Smooth muscle cell (in vitro differentiated cells): ENCODE results near the gene PRKG1. TPM values are rescaled to one million over a fixed set of nuclear protein-coding genes. Genes with fewer than 3 reads are reported as not detected.

Experiments used
- DNase-seq: peaks from one replicate; lab custom pipeline; 2025; ENCODE audit not compliant: unreplicated experiment; lab: John Stamatoyannopoulos, UW
- H2AFZ ChIP-seq: fragments of 200-600 bp; sonication (generic); 2 replicates; pipeline ENCODE4 v1.6.0; 2016; ENCODE audit warnings: antibody characterized with exemption, low read depth, mild to moderate bottlenecking
- H3F3A ChIP-seq: fragments of 200-600 bp; sonication (generic); 2 replicates; pipeline ENCODE4 v1.6.0; 2017; ENCODE audit warnings: antibody characterized with exemption, low read depth
- H3K27ac ChIP-seq: fragments of 200-600 bp; sonication (generic); 2 replicates; pipeline ENCODE4 v1.5.1; 2016; ENCODE audit warnings: low read depth, mild to moderate bottlenecking
- H3K27me3 ChIP-seq: fragments of 200-600 bp; sonication (generic); 2 replicates; pipeline ENCODE4 v1.6.1; 2016; ENCODE audit warnings: low read depth, mild to moderate bottlenecking
- H3K36me3 ChIP-seq: fragments of 200-600 bp; sonication (generic); 2 replicates; pipeline ENCODE4 v1.5.1; 2016; ENCODE audit warnings: low read depth
- H3K4me1 ChIP-seq: fragments of 200-600 bp; sonication (generic); 2 replicates; pipeline ENCODE4 v1.5.1; 2016; ENCODE audit warnings: low read depth
- H3K4me2 ChIP-seq: fragments of 200-600 bp; sonication (generic); 2 replicates; pipeline ENCODE4 v1.6.0; 2016; ENCODE audit warnings: mild to moderate bottlenecking
- H3K4me3 ChIP-seq: fragments of 200-600 bp; sonication (generic); 2 replicates; pipeline ENCODE4 v1.5.1; 2016; ENCODE audit warnings: mild to moderate bottlenecking
- H3K79me2 ChIP-seq: fragments of 200-600 bp; sonication (generic); 2 replicates; pipeline ENCODE4 v1.6.0; 2016; ENCODE audit warnings: low read depth, mild to moderate bottlenecking
- H3K9ac ChIP-seq: fragments of 200-600 bp; sonication (generic); 2 replicates; pipeline ENCODE4 v1.6.0; 2016; ENCODE audit warnings: low read depth
- H3K9me3 ChIP-seq: fragments of 200-600 bp; sonication (generic); replicated peaks from 2 replicates; pipeline ENCODE4 v1.5.1; 2016; ENCODE audit warnings: low read depth
- H4K20me1 ChIP-seq: fragments of 200-600 bp; sonication (generic); 2 replicates; pipeline ENCODE4 v1.6.0; 2016; ENCODE audit warnings: low read depth
- CTCF ChIP-seq: fragments of 200-600 bp; sonication (generic); IDR thresholded peaks from 2 replicates; pipeline ENCODE4 v1.5.1; 2017; ENCODE audit warnings: borderline replicate concordance, mild to moderate bottlenecking, antibody characterized with exemption; ENCODE audit not compliant: insufficient read depth, poor library complexity, severe bottlenecking
- WGBS: methylation state at CpG from one replicate; pipeline ENCODE4 v1.1.7; 2016; ENCODE audit warnings: low lambda C conversion rate; 5-methylcytosine and 5-hydroxymethylcytosine counted together
- polyA plus RNA-seq: library from polyadenylated mRNA; unstranded; fragments of >200 nt; fragmentation: Nextera tagmentation; extraction: Ambion mirVana; gene quantifications from 2 replicates; pipeline ENCODE4 v1.2.1, GENCODE V29; 2016
- total RNA-seq: library from RNA; depleted of rRNA; stranded (reverse); fragments of >200 nt; gene quantifications from 2 replicates; pipeline ENCODE4 v1.2.3, GENCODE V29; 2014

The PRKG1 gene
- total and polyA plus RNA-seq, 2 experiments from 2014 or later, result 7.2 to 13.4 TPM

- no peaks in the 10 kb centered on the region for H3K27me3 ChIP-seq
- no peak overlapping the region for H2AFZ ChIP-seq
- no peak for DNase-seq
- no peaks in the 10 kb centered on the region for H3F3A ChIP-seq
- H3K9ac ChIP-seq, result no peak overlapping the region
- H3K4me2 ChIP-seq, result no peak overlapping the region
- no peaks in the 10 kb centered on the region for H3K36me3 ChIP-seq
- peaks cover 3% of the 10 kb centered on the region for H4K20me1 ChIP-seq
- 68% methylated on average over 5 of the region's 5 CpGs for WGBS
- H3K9me3 ChIP-seq, result no peaks in the 10 kb centered on the region
- H3K79me2 ChIP-seq, result no peaks in the 10 kb centered on the region
- H3K4me3 ChIP-seq, result no peak overlapping the region
- H3K4me1 ChIP-seq, result peaks cover 13% of the 10 kb centered on the region
- no peak for TF ChIP-seq CTCF
- no peak overlapping the region for H3K27ac ChIP-seq
These were observed 414.6 kb downstream of the PRKG1 start for GRCh38 chr10:51488766-51489408.

- no peaks in the 10 kb centered on the region for H3K4me1 ChIP-seq
- no peaks in the 10 kb centered on the region for H3K9me3 ChIP-seq
- no peak for TF ChIP-seq CTCF
- 91% methylated on average over 2 of the region's 2 CpGs for WGBS
- H3K9ac ChIP-seq, result no peak overlapping the region
- no peak overlapping the region for H2AFZ ChIP-seq
- H4K20me1 ChIP-seq, result peaks cover 1% of the 10 kb centered on the region
- no peaks in the 10 kb centered on the region for H3K27me3 ChIP-seq
- H3K79me2 ChIP-seq, result no peaks in the 10 kb centered on the region
- no peak overlapping the region for H3K4me3 ChIP-seq
- no peak overlapping the region for H3K4me2 ChIP-seq
- H3F3A ChIP-seq, result no peaks in the 10 kb centered on the region
- H3K27ac ChIP-seq, result no peak overlapping the region
- H3K36me3 ChIP-seq, result no peaks in the 10 kb centered on the region
- no peak for DNase-seq
These were observed 424.1 kb downstream of the PRKG1 start for GRCh38 chr10:51498424-51498823.

- no peak overlapping the region for H3K4me2 ChIP-seq
- no peaks in the 10 kb centered on the region for H3K36me3 ChIP-seq
- no peak overlapping the region for H3K9ac ChIP-seq
- no peaks in the 10 kb centered on the region for H3K9me3 ChIP-seq
- H2AFZ ChIP-seq, result no peak overlapping the region
- no peaks in the 10 kb centered on the region for H3K79me2 ChIP-seq
- DNase-seq, result no peak
- no peaks in the 10 kb centered on the region for H3K4me1 ChIP-seq
- 91% methylated on average over 1 of the region's 1 CpG for WGBS
- H3K27me3 ChIP-seq, result no peaks in the 10 kb centered on the region
- H3K27ac ChIP-seq, result no peak overlapping the region
- H4K20me1 ChIP-seq, result no peaks in the 10 kb centered on the region
- H3K4me3 ChIP-seq, result no peak overlapping the region
- no peak for TF ChIP-seq CTCF
- H3F3A ChIP-seq, result no peaks in the 10 kb centered on the region
These were observed 427.1 kb downstream of the PRKG1 start for GRCh38 chr10:51501396-51501795.

- H3K4me1 ChIP-seq, result no peaks in the 10 kb centered on the region
- WGBS, result 92% methylated on average over 1 of the region's 1 CpG
- no peaks in the 10 kb centered on the region for H4K20me1 ChIP-seq
- H3K9ac ChIP-seq, result no peak overlapping the region
- no peaks in the 10 kb centered on the region for H3K36me3 ChIP-seq
- TF ChIP-seq CTCF, result no peak
- H3K79me2 ChIP-seq, result no peaks in the 10 kb centered on the region
- H3F3A ChIP-seq, result no peaks in the 10 kb centered on the region
- no peak overlapping the region for H2AFZ ChIP-seq
- DNase-seq, result no peak
- H3K27me3 ChIP-seq, result no peaks in the 10 kb centered on the region
- H3K4me3 ChIP-seq, result no peak overlapping the region
- no peaks in the 10 kb centered on the region for H3K9me3 ChIP-seq
- H3K4me2 ChIP-seq, result no peak overlapping the region
- H3K27ac ChIP-seq, result no peak overlapping the region
These were observed 427.8 kb downstream of the PRKG1 start for GRCh38 chr10:51502124-51502523.
